Ascending aorta (tissue), 2 donors: ENCODE measurements around the gene MAGED2. TPM values are rescaled to one million over a fixed set of nuclear protein-coding genes. Genes with fewer than 3 reads are reported as not detected.

Experiments
- DNase-seq, 2 donors: peaks; one replicate each; pipeline ENCODE4 v3.0.0-alpha.2; 2019; ENCODE audit warnings: low spot score in 2 of 2
- H3K27ac ChIP-seq, 2 donors: fragments of 200-600 bp; sonication (generic); one replicate each; pipeline ENCODE4 v1.5.1; 2016 to 2017; ENCODE audit warnings: mild to moderate bottlenecking in 1 of 2
- H3K27me3 ChIP-seq: fragments of 200-600 bp; sonication (generic); one replicate; pipeline ENCODE4 v1.5.1; 2017
- H3K36me3 ChIP-seq, 2 donors: fragments of 200-600 bp; sonication (generic); one replicate each; pipeline ENCODE4 v1.5.1; 2016
- H3K4me1 ChIP-seq, 2 donors: fragments of 200-600 bp; sonication (generic); one replicate each; pipeline ENCODE4 v1.5.1; 2016 to 2017; ENCODE audit warnings: mild to moderate bottlenecking in 1 of 2
- H3K4me3 ChIP-seq, 2 donors: fragments of 200-600 bp; sonication (generic); one replicate each; pipeline ENCODE4 v1.5.1; 2016 to 2017; ENCODE audit warnings: mild to moderate bottlenecking in 1 of 2
- H3K9me3 ChIP-seq, 2 donors: fragments of 200-600 bp; sonication (generic); one replicate each; pipeline ENCODE4 v1.5.1; 2016
- CTCF ChIP-seq, 3 experiments: fragments of 200-600 bp in 2 of 3; fragments of 450-650 bp in 1 of 3; sonication (generic) in 2 of 3; IDR thresholded peaks; one replicate each; pipeline ENCODE4 v1.5.1; 2016 to 2019; ENCODE audit warnings: antibody characterized with exemption in 3 of 3, mild to moderate bottlenecking in 1 of 3, moderate library complexity in 1 of 3
- intact Hi-C: fragments of 100-400 bp; cut with DNase I; formaldehyde crosslinking; loops from one replicate; pipeline ENCODE4 v1.15.1; 2023
- total RNA-seq: library from RNA; depleted of rRNA; stranded (reverse); fragments of >200 nt; gene quantifications from one replicate; pipeline ENCODE4 v1.1.0, GENCODE V29; 2016

The MAGED2 gene
- total RNA-seq, 1 donor from 2014 or later: 187 TPM

- no peak for TF ChIP-seq CTCF (IDR thresholded peaks at IDR 0.05)
- intact Hi-C loops: no loop called here
- Histone ChIP-seq H3K27ac (no peak overlapping the region), H3K9me3 (no peaks in the 10 kb centered on the region), H3K4me3 (no peak overlapping the region), H3K4me1 (no peaks in the 10 kb centered on the region), H3K27me3 (no peaks in the 10 kb centered on the region), H3K36me3 (peaks cover 2 to 4% of the 10 kb centered on the region in 2 donors)
- no peak for DNase-seq
Measured at GRCh38 chrX:54820737-54821136, 13.2 kb downstream of the MAGED2 start.

- H3K27me3 ChIP-seq: no peaks in the 10 kb centered on the region
- no peak for TF ChIP-seq CTCF (IDR thresholded peaks at IDR 0.05)
- no peaks in the 10 kb centered on the region for H3K9me3 ChIP-seq
- DNase-seq: no peak
- intact Hi-C loops: no loop called here
- H3K27ac ChIP-seq: no peak overlapping the region
- no peak overlapping the region for H3K4me3 ChIP-seq
- no peaks in the 10 kb centered on the region for H3K4me1 ChIP-seq
- H3K36me3 ChIP-seq: peaks cover 0 to under 1% of the 10 kb centered on the region in 2 donors
Measured at GRCh38 chrX:54821310-54821709, 13.8 kb downstream of the MAGED2 start.

GRCh38 chrX:54824195-54824594 is 16.6 kb downstream of the MAGED2 start:
- no peaks in the 10 kb centered on the region for H3K4me1 ChIP-seq
- H3K27me3 ChIP-seq: no peaks in the 10 kb centered on the region
- no peak overlapping the region for H3K4me3 ChIP-seq
- no peak overlapping the region for H3K27ac ChIP-seq
- H3K36me3 ChIP-seq: no peaks in the 10 kb centered on the region
- H3K9me3 ChIP-seq: no peaks in the 10 kb centered on the region
- TF ChIP-seq CTCF (IDR thresholded peaks at IDR 0.05): no peak
- intact Hi-C loops: no loop called here
- no peak for DNase-seq

GRCh38 chrX:54824722-54825121 is 17.2 kb downstream of the MAGED2 start:
- H3K4me3 ChIP-seq: no peak overlapping the region
- no peaks in the 10 kb centered on the region for H3K4me1 ChIP-seq
- no peaks in the 10 kb centered on the region for H3K36me3 ChIP-seq
- intact Hi-C loops: no loop called here
- no peak overlapping the region for H3K27ac ChIP-seq
- no peak for DNase-seq
- TF ChIP-seq CTCF (IDR thresholded peaks at IDR 0.05): no peak
- no peaks in the 10 kb centered on the region for H3K27me3 ChIP-seq
- H3K9me3 ChIP-seq: no peaks in the 10 kb centered on the region

GRCh38 chrX:54825716-54826438 is 18.3 kb downstream of the MAGED2 start:
- DNase-seq: no peak
- Histone ChIP-seq H3K36me3 (no peaks in the 10 kb centered on the region), H3K4me1 (no peaks in the 10 kb centered on the region), H3K9me3 (no peaks in the 10 kb centered on the region), H3K27ac (no peak overlapping the region), H3K4me3 (no peak overlapping the region), H3K27me3 (no peaks in the 10 kb centered on the region)
- intact Hi-C loops: no loop called here
- no peak for TF ChIP-seq CTCF (IDR thresholded peaks at IDR 0.05)

GRCh38 chrX:54826598-54826997 is 19.1 kb downstream of the MAGED2 start:
- no peaks in the 10 kb centered on the region for H3K4me1 ChIP-seq
- no peak for TF ChIP-seq CTCF (IDR thresholded peaks at IDR 0.05)
- H3K4me3 ChIP-seq: no peak overlapping the region
- intact Hi-C loops: no loop called here
- no peaks in the 10 kb centered on the region for H3K36me3 ChIP-seq
- no peaks in the 10 kb centered on the region for H3K9me3 ChIP-seq
- DNase-seq: no peak
- H3K27me3 ChIP-seq: no peaks in the 10 kb centered on the region
- H3K27ac ChIP-seq: no peak overlapping the region
